Stimulated activated effector memory CD8-positive, alpha-beta T cell treated with anti-CD3 and anti-CD28 coated beads, Interleukin-12 subunit alpha, Interleukin-12 subunit beta, amount 100 ng/mL, for 72 hours (primary cell): ENCODE results near the gene IFITM1.
"Not testable (repeated sequence)": the region's sequence is repeated elsewhere in the genome, so short reads cannot be mapped to it uniquely, and the experiment has no call there.

Source experiments
- ATAC-seq: fragments of 150-1000 bp; cut with Tn5 transposase; 2 replicates; pipeline ENCODE4 v1.10.0; 2021
- DNase-seq, 2 donors: peaks; one replicate each; pipeline ENCODE4 v3.0.0; 2021 to 2022; ENCODE audit warnings: low spot score in 2 of 2
- H3K27ac Mint-ChIP-seq: one replicate; pipeline ENCODE4 v1.8.0; 2022; ENCODE audit warnings: mild to moderate bottlenecking, mixed read lengths
- H3K36me3 Mint-ChIP-seq: one replicate; pipeline ENCODE4 v1.8.0; 2022; ENCODE audit warnings: mild to moderate bottlenecking, mixed read lengths
- H3K4me1 Mint-ChIP-seq: one replicate; pipeline ENCODE4 v1.8.0; 2022; ENCODE audit warnings: mixed read lengths
- H3K4me3 Mint-ChIP-seq: one replicate; pipeline ENCODE4 v1.8.0; 2022; ENCODE audit warnings: mild to moderate bottlenecking, mixed read lengths
- H3K9me3 Mint-ChIP-seq: one replicate; pipeline ENCODE4 v1.8.0; 2022; ENCODE audit warnings: mixed read lengths

Gene IFITM1

GRCh38 chr11:362642-363442 is 49.0 kb downstream of the IFITM1 start:
- ATAC-seq (no peak), DNase-seq (no peak)
- Mint-ChIP-seq H3K9me3 (no peaks in the 10 kb centered on the region), H3K4me3 (no peak overlapping the region), H3K36me3 (no peaks in the 10 kb centered on the region), H3K4me1 (peaks cover 40% of the 10 kb centered on the region), H3K27ac (no peak overlapping the region)

DNA sequence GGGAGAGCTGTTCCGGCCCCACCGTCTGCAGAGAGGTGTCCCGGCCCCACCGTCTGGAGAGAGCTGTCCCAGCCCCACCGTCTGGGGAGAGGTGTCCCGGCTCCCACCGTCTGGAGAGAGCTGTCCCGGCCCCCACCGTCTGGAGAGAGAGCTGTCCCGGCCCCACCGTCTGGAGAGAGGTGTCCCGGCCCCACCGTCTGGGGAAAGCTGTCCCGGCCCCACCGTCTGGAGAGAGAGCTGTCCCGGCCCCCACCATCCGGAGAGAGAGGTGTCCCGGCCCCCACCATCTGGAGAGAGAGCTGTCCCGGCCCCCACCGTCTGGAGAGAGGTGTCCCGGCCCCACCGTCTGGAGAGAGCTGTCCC is 49.6 kb downstream of the IFITM1 start:
- not testable (repeated sequence) for ATAC-seq, H3K4me3 Mint-ChIP-seq, H3K9me3 Mint-ChIP-seq, DNase-seq, H3K27ac Mint-ChIP-seq, H3K36me3 Mint-ChIP-seq
- H3K4me1 Mint-ChIP-seq: peaks cover 46% of the 10 kb centered on the region

- Mint-ChIP-seq H3K4me3 (peak overlapping the region; percentile 17), H3K27ac (no peak overlapping the region), H3K9me3 (no peaks in the 10 kb centered on the region), H3K36me3 (no peaks in the 10 kb centered on the region), H3K4me1 (peaks cover 49% of the 10 kb centered on the region)
- DNase-seq: peak; percentile 45 to 79
- peak; percentile 90 for ATAC-seq
These were observed 50.3 kb downstream of the IFITM1 start for GRCh38 chr11:363948-364761.
